ENCODE results near the gene IKBKG.
"Not testable (repeated sequence)": the region's sequence is repeated elsewhere in the genome, so short reads cannot be mapped to it uniquely, and the experiment has no call there.

IKBKG gene

GRCh38 chrX:154547245-154548027 is at the start of gene IKBKG:
TSS of gene IKBKG (plus strand) at chrX:154547620. CDS start at chrX:154552003, 4,383 bp downstream.
- peak; percentile 88 for DNase-seq

- DNase-seq: not testable (repeated sequence)
Observed at GRCh38 chrX:154501423-154501822, 46.0 kb upstream of the IKBKG start.

GRCh38 chrX:154502098-154502497 is 45.3 kb upstream of the IKBKG start:
- no peak for DNase-seq

GRCh38 chrX:154502989-154503388 is 44.4 kb upstream of the IKBKG start:
- DNase-seq: no peak

- DNase-seq: no peak
Observed at GRCh38 chrX:154505734-154506133, 41.7 kb upstream of the IKBKG start.

GRCh38 chrX:154506483-154507332 is 40.7 kb upstream of the IKBKG start:
- DNase-seq: no peak

- DNase-seq: no peak
Observed at GRCh38 chrX:154507673-154508383, 39.6 kb upstream of the IKBKG start.

- no peak for DNase-seq
Observed at GRCh38 chrX:154508384-154508745, 39.1 kb upstream of the IKBKG start.

- no peak for DNase-seq
Observed at GRCh38 chrX:154509455-154509854, 38.0 kb upstream of the IKBKG start.

- no peak for DNase-seq
Observed at GRCh38 chrX:154511761-154512160, 35.7 kb upstream of the IKBKG start.

- no peak for DNase-seq
Observed at GRCh38 chrX:154512879-154513553, 34.4 kb upstream of the IKBKG start.

- no peak for DNase-seq
Observed at GRCh38 chrX:154513716-154514115, 33.7 kb upstream of the IKBKG start.

GRCh38 chrX:154515090-154515965 is 32.1 kb upstream of the IKBKG start:
- DNase-seq: peak; percentile 12

GRCh38 chrX:154515966-154516655 is 31.3 kb upstream of the IKBKG start, which contains the start of gene FAM3A:
TSS of gene FAM3A (minus strand) at chrX:154516232. CDS start at chrX:154515772, 460 bp downstream.
- peak; percentile 91 for DNase-seq

- DNase-seq: no peak
Observed at GRCh38 chrX:154516656-154517100, 30.7 kb upstream of the IKBKG start.

- DNase-seq: no peak
Observed at GRCh38 chrX:154517101-154517781, 30.2 kb upstream of the IKBKG start.

GRCh38 chrX:154519389-154519788 is 28.0 kb upstream of the IKBKG start:
- no peak for DNase-seq

- DNase-seq: no peak
Observed at GRCh38 chrX:154525606-154526490, 21.6 kb upstream of the IKBKG start.

All from activated naive CD4-positive, alpha-beta T cell treated with Interleukin-2 at 50 U/mL for 16 hours (primary cell).